PC-9 (cell line): ENCODE measurements around the gene HSPA14.

Experiments
- CTCF ChIP-seq: fragments of 200-600 bp; sonication (generic); conservative IDR thresholded peaks from 2 replicates; pipeline ENCODE4 v1.6.1; 2017; ENCODE audit warnings: mixed run types, antibody characterized with exemption, mild to moderate bottlenecking, moderate library complexity
- EZH2 ChIP-seq: fragments of 200-600 bp; sonication (generic); IDR thresholded peaks from 2 replicates; pipeline ENCODE4 v1.8.0; 2017; ENCODE audit warnings: antibody characterized with exemption, low read depth

- TF ChIP-seq CTCF (no peak), EZH2 (no peak)
These were observed 2.1 kb downstream of the HSPA14 start for GRCh38 chr10:14840178-14840577.
